Fibroblast of peridontal ligament (primary cell): ENCODE data around the gene SLC35G6.
"Not testable (repeated sequence)": the region's sequence is repeated elsewhere in the genome, so short reads cannot be mapped to it uniquely, and the experiment has no call there.

Experiments
- DNase-seq: peaks from one replicate; pipeline ENCODE4 v3.0.0-alpha.2; 2010; ENCODE audit errors: extremely low read depth

SLC35G6 gene

GRCh38 chr17:7460850-7461660 is 20.2 kb upstream of the SLC35G6 start:
- DNase-seq = no peak

DNA sequence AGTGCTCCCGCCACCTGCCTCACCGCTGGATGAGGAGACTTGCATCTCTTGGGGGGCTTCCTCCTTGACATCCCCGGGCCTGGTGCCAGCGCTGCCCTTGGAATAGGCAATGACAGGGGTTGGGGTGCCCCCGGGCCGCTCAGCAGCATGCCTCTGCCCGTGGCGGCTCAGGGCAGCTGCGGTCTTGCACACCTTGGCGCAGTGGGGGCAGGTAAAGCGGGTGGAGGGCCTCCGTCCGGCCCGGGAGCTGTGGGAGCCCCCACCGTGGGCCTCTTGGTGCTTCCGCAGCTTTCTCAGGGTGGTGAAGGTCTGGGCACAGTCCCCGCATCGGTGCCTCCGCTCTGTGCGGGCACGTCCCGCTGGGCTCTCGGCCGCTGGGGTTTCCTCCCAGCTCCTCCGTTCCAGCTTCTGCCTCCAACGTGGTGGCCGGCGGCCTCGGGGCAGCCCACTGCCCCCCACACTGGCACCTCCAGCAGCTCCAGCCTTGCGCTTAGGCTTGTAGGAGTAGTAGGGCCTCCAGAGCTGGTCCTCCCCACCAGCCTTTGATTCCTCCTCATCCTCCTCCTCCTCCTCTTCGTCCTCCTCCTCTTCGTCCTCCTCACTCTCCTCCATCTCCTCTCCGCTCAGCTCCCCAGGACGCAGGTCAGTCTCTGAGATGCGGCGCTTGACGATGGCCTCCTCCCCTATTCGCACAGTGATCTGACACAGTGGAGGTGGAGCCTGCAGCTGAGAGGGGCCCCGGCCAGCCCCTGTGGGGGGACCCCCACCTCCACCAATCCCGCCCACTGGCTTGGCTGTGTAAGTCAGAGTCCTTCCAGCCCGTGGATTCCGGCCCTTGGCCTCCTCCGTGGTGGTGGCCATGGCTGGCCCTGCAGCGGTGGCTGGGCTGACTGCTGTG is 18.5 kb upstream of the SLC35G6 start:
- no peak for DNase-seq

DNA sequence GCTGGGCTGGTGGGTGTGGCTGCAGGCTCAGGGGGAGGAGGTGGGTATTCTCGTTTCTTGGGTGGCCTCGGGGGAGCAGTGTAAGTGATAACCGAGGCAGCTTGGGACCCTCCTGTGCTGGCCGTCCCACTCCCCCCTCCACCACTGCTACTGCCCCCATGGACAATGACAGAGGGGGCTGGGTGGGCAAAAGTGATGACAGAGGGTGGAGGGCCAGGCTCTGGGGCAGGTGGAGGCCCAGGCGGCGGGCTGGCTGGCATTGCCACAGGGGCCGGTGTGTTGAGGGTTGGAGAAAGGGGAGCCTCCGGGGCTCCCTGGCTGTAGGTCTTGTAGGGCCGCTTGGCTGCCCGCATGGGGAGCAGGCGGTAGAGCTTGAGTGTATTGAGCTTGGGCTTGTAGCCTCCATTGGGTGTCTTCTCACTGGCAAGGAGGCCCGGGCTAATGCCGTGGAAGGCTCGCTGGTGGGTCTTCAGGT is 17.8 kb upstream of the SLC35G6 start:
- DNase-seq = no peak

DNA sequence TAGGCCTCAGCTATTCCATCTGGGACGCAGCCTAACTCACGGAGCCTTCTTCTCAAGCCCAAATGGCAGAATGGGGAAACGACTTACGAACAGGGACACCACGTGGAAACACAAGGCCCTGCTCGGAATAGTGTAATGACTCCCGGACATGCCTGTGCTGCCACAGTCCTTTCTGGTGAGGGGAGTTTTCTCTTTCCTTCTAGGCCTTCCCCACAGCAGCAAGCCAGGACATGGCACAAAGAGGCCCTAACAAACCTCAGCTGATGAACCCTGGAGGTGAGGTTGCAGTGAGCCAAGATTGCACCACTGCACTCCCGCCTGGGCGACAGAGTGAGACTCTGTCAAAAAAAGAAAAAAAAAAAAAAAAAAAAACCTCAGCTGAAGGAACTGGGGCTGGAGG is 17.2 kb upstream of the SLC35G6 start:
- DNase-seq = no peak

- no peak for DNase-seq
Observed at GRCh38 chr17:7465597-7466275, 15.5 kb upstream of the SLC35G6 start.

- no peak for DNase-seq
Observed at GRCh38 chr17:7466318-7466638, 15.0 kb upstream of the SLC35G6 start.

- peak; percentile 61 for DNase-seq
Observed at GRCh38 chr17:7466639-7467341, 14.5 kb upstream of the SLC35G6 start.

- no peak for DNase-seq
Observed at GRCh38 chr17:7467498-7467897, 13.7 kb upstream of the SLC35G6 start.

- DNase-seq = no peak
Observed at GRCh38 chr17:7468290-7468689, 13.0 kb upstream of the SLC35G6 start.

DNA sequence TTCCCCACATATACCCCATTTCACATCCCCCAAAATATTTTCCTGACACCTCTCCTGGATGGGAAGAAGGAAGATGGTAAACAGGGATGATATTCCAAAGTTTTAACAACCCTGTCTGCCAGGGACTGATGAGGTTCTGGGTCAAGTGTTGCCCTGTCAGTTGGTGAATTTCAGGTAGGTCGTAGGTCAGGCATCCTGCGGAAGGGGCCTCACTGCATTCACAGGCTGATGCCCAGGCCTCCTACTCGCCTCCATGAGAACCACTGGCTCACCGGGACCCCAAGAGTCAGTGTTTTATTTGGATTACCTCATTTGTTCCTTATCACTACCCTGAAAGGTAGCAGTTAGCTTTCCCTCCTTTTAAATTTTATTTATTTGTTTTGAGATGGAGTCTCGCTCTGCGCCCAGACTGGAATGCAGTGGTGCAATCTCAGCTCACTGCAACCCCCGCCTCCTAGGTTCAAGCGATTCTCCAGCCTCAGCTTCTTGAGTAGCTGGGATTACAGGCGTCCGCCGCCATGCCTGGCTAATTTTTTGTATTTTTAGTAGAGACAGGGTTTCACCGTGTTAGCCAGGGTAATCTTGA is 12.3 kb upstream of the SLC35G6 start:
- DNase-seq = no peak

DNA sequence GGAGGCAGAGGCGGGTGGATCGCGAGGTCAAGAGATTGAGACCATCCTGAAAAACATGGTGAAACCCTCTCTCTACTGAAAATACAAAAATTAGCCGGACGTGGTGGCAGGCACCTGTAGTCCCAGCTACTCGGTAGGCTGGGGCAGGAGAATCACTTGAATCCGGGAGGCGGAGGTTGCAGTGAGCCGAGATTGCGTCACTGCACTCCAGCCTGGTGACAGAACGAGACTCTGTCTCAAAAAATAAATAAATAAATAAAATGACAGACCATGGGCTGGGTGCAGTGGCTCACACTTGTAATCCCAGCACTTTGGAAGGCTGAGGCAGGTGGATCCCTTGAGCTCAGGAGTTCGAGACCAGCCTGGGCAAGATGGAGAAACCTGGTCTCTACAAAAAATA is 11.4 kb upstream of the SLC35G6 start:
- not testable (repeated sequence) for DNase-seq

GRCh38 chr17:7470457-7470973 is 10.7 kb upstream of the SLC35G6 start:
- DNase-seq = not testable (repeated sequence)

- DNase-seq = no peak
Observed at GRCh38 chr17:7471729-7472128, 9.5 kb upstream of the SLC35G6 start.

- not testable (repeated sequence) for DNase-seq
Observed at GRCh38 chr17:7474767-7475166, 6.5 kb upstream of the SLC35G6 start.

DNA sequence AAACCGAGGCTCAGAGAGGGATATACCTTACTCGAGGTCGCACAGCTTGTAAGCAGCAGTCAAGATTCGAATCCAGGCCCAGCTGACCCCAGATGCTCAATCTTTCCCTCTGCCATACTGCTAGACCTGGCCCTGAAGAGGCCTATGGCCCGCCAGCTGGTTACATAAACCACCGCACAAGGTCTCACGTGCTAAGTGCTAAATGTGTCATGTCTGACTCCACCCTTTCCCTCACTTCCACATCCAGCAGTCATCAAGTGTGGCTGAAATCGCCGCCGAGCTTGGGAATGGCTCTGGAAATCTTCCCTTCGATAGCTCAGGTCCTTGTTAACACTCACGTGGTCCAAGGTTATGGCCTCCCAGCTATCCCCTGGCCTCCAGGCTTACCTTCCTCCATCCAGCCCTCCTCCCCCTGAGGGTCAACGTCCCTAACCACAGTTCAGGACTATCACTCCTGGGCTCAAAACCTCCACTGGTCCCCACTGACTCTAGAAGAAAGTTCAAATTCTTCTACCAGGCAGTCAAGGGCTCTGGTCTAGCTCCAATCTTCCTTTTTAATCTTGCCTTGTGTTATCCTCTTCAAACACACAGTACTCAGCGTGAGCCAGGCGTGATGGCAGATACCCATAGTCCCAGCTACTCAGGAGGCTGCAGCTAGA is 5.4 kb upstream of the SLC35G6 start:
- no peak for DNase-seq

GRCh38 chr17:7476494-7476893 is 4.8 kb upstream of the SLC35G6 start:
- DNase-seq = no peak

DNA sequence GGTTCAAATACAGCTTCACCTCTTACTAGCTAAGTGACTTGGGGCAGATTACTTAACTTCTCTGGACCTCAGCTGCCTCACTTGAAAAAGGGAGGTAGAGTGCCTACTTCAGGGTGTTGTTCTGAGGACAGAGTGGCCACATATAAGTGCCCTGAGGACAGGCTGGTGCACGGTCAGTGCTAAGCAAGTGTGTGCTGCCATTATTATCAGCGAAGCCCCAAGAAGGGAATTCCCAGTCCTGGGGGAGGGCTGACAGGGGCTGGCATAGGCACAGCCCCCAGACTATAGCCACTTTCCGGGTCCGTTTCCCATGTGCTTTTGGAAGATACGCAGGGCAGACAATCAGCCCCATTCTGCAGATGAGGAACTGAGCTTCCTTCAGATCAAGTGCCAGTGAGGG is 4.3 kb upstream of the SLC35G6 start:
- DNase-seq = no peak

DNA sequence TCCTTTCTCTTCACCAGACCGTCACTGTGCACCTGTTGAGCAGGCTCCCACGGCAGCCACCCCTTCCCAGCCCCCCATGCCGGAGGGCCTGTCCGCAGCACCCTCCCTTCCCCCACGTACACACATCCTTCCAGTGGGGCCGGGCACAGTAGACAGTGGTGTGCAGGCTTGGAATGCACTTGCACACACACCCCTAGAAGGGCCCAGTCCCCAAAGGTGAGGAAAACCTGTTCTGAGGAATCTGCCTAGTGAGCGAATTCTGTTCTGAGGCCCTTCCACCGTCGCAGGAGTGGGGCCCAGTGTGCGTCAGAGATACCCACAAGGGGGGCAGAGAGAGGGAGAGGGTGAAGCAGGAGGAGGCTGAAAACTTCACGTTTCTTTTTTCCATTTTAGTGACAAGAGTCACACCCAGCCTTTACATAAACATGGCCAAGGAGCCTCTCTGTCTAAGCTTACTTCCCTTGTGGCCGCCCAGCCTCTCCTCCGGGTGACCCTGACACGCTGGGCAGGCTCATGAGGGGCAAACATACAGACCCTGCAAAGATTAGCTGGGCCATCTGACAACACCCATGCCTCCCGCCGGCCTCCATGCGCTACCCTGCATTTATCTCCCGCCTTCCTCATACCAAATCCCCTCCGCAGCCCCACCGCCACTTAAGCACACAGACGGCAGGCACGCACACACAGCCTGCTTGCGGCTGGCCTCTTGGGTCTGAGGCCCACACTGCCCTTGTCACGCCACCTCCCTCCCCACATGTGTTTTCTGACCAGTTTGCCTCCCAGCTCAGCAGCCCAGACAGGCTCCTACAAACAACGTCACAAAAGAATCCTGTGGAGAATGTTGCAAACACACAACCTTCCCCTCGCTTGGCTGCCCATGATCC is 3.6 kb upstream of the SLC35G6 start:
- DNase-seq = peak; percentile 93
